Stimulated activated naive CD8-positive, alpha-beta T cell treated with anti-CD3 and anti-CD28 coated beads, Interleukin-15, amount 100 ng/mL, for 72 hours (primary cell): ENCODE measurements around the gene RSRC1.
A peak's percentile ranks its signal among the peaks of the same experiment; 100 is the strongest.
"Not testable (repeated sequence)": the region's sequence is repeated elsewhere in the genome, so short reads cannot be mapped to it uniquely, and the experiment has no call there.

Experiments used
- ATAC-seq: fragments of 150-1000 bp; cut with Tn5 transposase; 2 replicates; pipeline ENCODE4 v1.10.0; 2021; ENCODE audit warnings: mild to moderate bottlenecking, moderate library complexity
- DNase-seq, 2 donors: peaks; one replicate each; pipeline ENCODE4 v3.0.0; 2021 to 2022
- H3K27ac Mint-ChIP-seq, 2 donors: one replicate each; pipeline ENCODE4 v1.8.0; 2022; ENCODE audit warnings: mild to moderate bottlenecking in 2 of 2, mixed read lengths in 2 of 2, moderate library complexity in 2 of 2
- H3K27me3 Mint-ChIP-seq: one replicate; pipeline ENCODE4 v1.8.0; 2022; ENCODE audit warnings: mixed read lengths
- H3K4me1 Mint-ChIP-seq: one replicate; pipeline ENCODE4 v1.8.0; 2022; ENCODE audit warnings: mild to moderate bottlenecking, mixed read lengths
- H3K4me3 Mint-ChIP-seq, 2 donors: one replicate each; pipeline ENCODE4 v1.8.0; 2022; ENCODE audit warnings: mild to moderate bottlenecking in 2 of 2, mixed read lengths in 2 of 2, moderate library complexity in 1 of 2
- H3K9me3 Mint-ChIP-seq, 2 donors: one replicate each; pipeline ENCODE4 v1.8.0; 2022; ENCODE audit warnings: mixed read lengths in 2 of 2

The RSRC1 gene

GRCh38 chr3:158106766-158107471 lies 3.0 kb upstream of the RSRC1 start:
- peak in 1 of 2 donors; percentile 16 for DNase-seq
- Mint-ChIP-seq H3K27ac (no peak overlapping the region), H3K4me1 (peaks cover 72% of the 10 kb centered on the region), H3K4me3 (peak overlapping the region; percentile 91 to 95), H3K9me3 (no peaks in the 10 kb centered on the region), H3K27me3 (peaks cover 73% of the 10 kb centered on the region)
- ATAC-seq, result no peak

- Mint-ChIP-seq H3K4me3 (peak overlapping the region; percentile 91 to 95), H3K9me3 (no peaks in the 10 kb centered on the region), H3K4me1 (peaks cover 75% of the 10 kb centered on the region), H3K27ac (no peak overlapping the region), H3K27me3 (peaks cover 64% of the 10 kb centered on the region)
- no peak for ATAC-seq
- DNase-seq, result no peak
These were observed 2.1 kb upstream of the RSRC1 start for GRCh38 chr3:158107605-158108444.

- Mint-ChIP-seq H3K27ac (no peak overlapping the region), H3K4me1 (peaks cover 70% of the 10 kb centered on the region), H3K9me3 (no peaks in the 10 kb centered on the region), H3K4me3 (peak overlapping the region in 1 of 2 donors; percentile 12), H3K27me3 (peaks cover 57% of the 10 kb centered on the region)
- no peak for DNase-seq
- ATAC-seq, result no peak
These were observed 1.4 kb upstream of the RSRC1 start for GRCh38 chr3:158108445-158108985.

GRCh38 chr3:158109295-158109803 lies 540 bp upstream of the RSRC1 start:
- Mint-ChIP-seq H3K27me3 (peaks cover 48% of the 10 kb centered on the region), H3K4me3 (peak overlapping the region; percentile 96 to 97), H3K27ac (peak overlapping the region in 1 of 2 donors; percentile 87), H3K9me3 (no peaks in the 10 kb centered on the region), H3K4me1 (peaks cover 65% of the 10 kb centered on the region)
- ATAC-seq, result peak; percentile 14
- DNase-seq, result no peak

- Mint-ChIP-seq H3K9me3 (no peaks in the 10 kb centered on the region), H3K4me1 (peaks cover 59% of the 10 kb centered on the region), H3K4me3 (peak overlapping the region; percentile 96 to 97), H3K27me3 (peaks cover 36% of the 10 kb centered on the region), H3K27ac (peak overlapping the region; percentile 87 to 96)
- ATAC-seq, result no peak
- no peak for DNase-seq
These were observed 749 bp downstream of the RSRC1 start for GRCh38 chr3:158110658-158111018.

- Mint-ChIP-seq H3K4me1 (peaks cover 47% of the 10 kb centered on the region), H3K27me3 (peaks cover 23% of the 10 kb centered on the region), H3K9me3 (no peaks in the 10 kb centered on the region), H3K27ac (no peak overlapping the region), H3K4me3 (peak overlapping the region in 1 of 2 donors; percentile 4)
- DNase-seq (no peak), ATAC-seq (no peak)
These were observed 2.0 kb downstream of the RSRC1 start for GRCh38 chr3:158111861-158112260.

- H3K27ac Mint-ChIP-seq, DNase-seq, H3K4me3 Mint-ChIP-seq, ATAC-seq, H3K9me3 Mint-ChIP-seq: not testable (repeated sequence)
- Mint-ChIP-seq H3K27me3 (peaks cover 10% of the 10 kb centered on the region), H3K4me1 (peaks cover 49% of the 10 kb centered on the region)
These were observed 3.7 kb downstream of the RSRC1 start for GRCh38 chr3:158113595-158113994.

GRCh38 chr3:158120330-158120729 lies 10.4 kb downstream of the RSRC1 start:
- ATAC-seq, result no peak
- peaks cover 4 to 7% of the 10 kb centered on the region in 2 donors for H3K9me3 Mint-ChIP-seq
- no peak overlapping the region for H3K4me3 Mint-ChIP-seq
- H3K27ac Mint-ChIP-seq, result no peak overlapping the region
- peaks cover 15% of the 10 kb centered on the region for H3K4me1 Mint-ChIP-seq
- DNase-seq, result no peak
- no peaks in the 10 kb centered on the region for H3K27me3 Mint-ChIP-seq

- no peaks in the 10 kb centered on the region for H3K27me3 Mint-ChIP-seq
- no peak overlapping the region for H3K4me3 Mint-ChIP-seq
- no peak overlapping the region for H3K27ac Mint-ChIP-seq
- DNase-seq (no peak), ATAC-seq (peak; percentile 53)
- H3K4me1 Mint-ChIP-seq, result peaks cover 15% of the 10 kb centered on the region
- peaks cover 13 to 14% of the 10 kb centered on the region in 2 donors for H3K9me3 Mint-ChIP-seq
These were observed 11.4 kb downstream of the RSRC1 start for GRCh38 chr3:158121295-158121694.

GRCh38 chr3:158122721-158123120 lies 12.8 kb downstream of the RSRC1 start:
- not testable (repeated sequence) for H3K4me3 Mint-ChIP-seq, ATAC-seq, H3K27ac Mint-ChIP-seq, DNase-seq, H3K27me3 Mint-ChIP-seq
- peaks cover 20% of the 10 kb centered on the region for H3K4me1 Mint-ChIP-seq
- peaks cover 21 to 28% of the 10 kb centered on the region in 2 donors for H3K9me3 Mint-ChIP-seq

- DNase-seq (no peak), ATAC-seq (no peak)
- Mint-ChIP-seq H3K9me3 (peaks cover 21 to 33% of the 10 kb centered on the region in 2 donors), H3K4me3 (no peak overlapping the region), H3K4me1 (peaks cover 10% of the 10 kb centered on the region), H3K27me3 (no peaks in the 10 kb centered on the region), H3K27ac (no peak overlapping the region)
These were observed 17.6 kb downstream of the RSRC1 start for GRCh38 chr3:158127250-158128219.

GRCh38 chr3:158128755-158129154 lies 18.9 kb downstream of the RSRC1 start:
- H3K4me1 Mint-ChIP-seq, result peaks cover 10% of the 10 kb centered on the region
- H3K4me3 Mint-ChIP-seq, result no peak overlapping the region
- H3K27me3 Mint-ChIP-seq, result no peaks in the 10 kb centered on the region
- no peak overlapping the region for H3K27ac Mint-ChIP-seq
- no peak for ATAC-seq
- DNase-seq, result no peak
- peaks cover 21 to 33% of the 10 kb centered on the region in 2 donors for H3K9me3 Mint-ChIP-seq

- H3K27ac Mint-ChIP-seq, result no peak overlapping the region
- no peak overlapping the region for H3K4me3 Mint-ChIP-seq
- H3K27me3 Mint-ChIP-seq, result no peaks in the 10 kb centered on the region
- ATAC-seq, result no peak
- H3K4me1 Mint-ChIP-seq, result no peaks in the 10 kb centered on the region
- no peak for DNase-seq
- H3K9me3 Mint-ChIP-seq, result no peaks in the 10 kb centered on the region
These were observed 24.5 kb downstream of the RSRC1 start for GRCh38 chr3:158134363-158134762.

- Mint-ChIP-seq H3K27me3 (no peaks in the 10 kb centered on the region), H3K4me1 (no peaks in the 10 kb centered on the region), H3K4me3 (no peak overlapping the region), H3K27ac (no peak overlapping the region), H3K9me3 (no peaks in the 10 kb centered on the region)
- no peak for ATAC-seq
- DNase-seq, result no peak
These were observed 30.5 kb downstream of the RSRC1 start for GRCh38 chr3:158140396-158140795.

GRCh38 chr3:158148218-158148617 lies 38.3 kb downstream of the RSRC1 start:
- Mint-ChIP-seq H3K27me3 (no peaks in the 10 kb centered on the region), H3K27ac (no peak overlapping the region), H3K9me3 (no peaks in the 10 kb centered on the region), H3K4me3 (no peak overlapping the region), H3K4me1 (peaks cover 6% of the 10 kb centered on the region)
- no peak for DNase-seq
- ATAC-seq, result no peak
